Tibial artery (tissue), 4 donors: ENCODE results near the gene FAM181B.

Experiments used
- DNase-seq, 2 donors: peaks; one replicate each; pipeline ENCODE4 v3.0.0-alpha.2; 2019
- H3K27ac ChIP-seq, 2 donors: fragments of 200-600 bp; sonication (generic) in 1 of 2; 1 replicate in 1 of 2; 2 replicates in 1 of 2; pipeline ENCODE4 v1.5.1; 2018 to 2019; ENCODE audit warnings: mild to moderate bottlenecking in 1 of 2
- H3K27me3 ChIP-seq, 2 donors: fragments of 200-600 bp; sonication (generic) in 1 of 2; one replicate each; pipeline versions ENCODE4 v1.5.1 to v1.6.0; 2016 to 2019
- H3K36me3 ChIP-seq, 3 donors: fragments of 200-600 bp; sonication (generic) in 2 of 3; one replicate each; pipeline ENCODE4 v1.5.1; 2016 to 2019; ENCODE audit warnings: mild to moderate bottlenecking in 2 of 3
- H3K4me1 ChIP-seq, 4 donors: fragments of 200-600 bp; sonication (generic) in 2 of 4; 1 replicate in 3 of 4; 2 replicates in 1 of 4; pipeline ENCODE4 v1.5.1; 2016 to 2019
- H3K4me3 ChIP-seq, 2 donors: fragments of 200-600 bp; sonication (generic) in 1 of 2; 1 replicate in 1 of 2; 2 replicates in 1 of 2; pipeline ENCODE4 v1.5.1; 2018 to 2019; ENCODE audit warnings: mild to moderate bottlenecking in 2 of 2
- H3K9me3 ChIP-seq, 3 donors: fragments of 200-600 bp; sonication (generic) in 1 of 3; one replicate each; pipeline ENCODE4 v1.5.1; 2016 to 2019
- CTCF ChIP-seq, 2 experiments: fragments of 200-600 bp in 1 of 2; fragments of 450-650 bp in 1 of 2; IDR thresholded peaks; one replicate each; pipeline ENCODE4 v1.5.1; 2017 to 2019; ENCODE audit warnings: antibody characterized with exemption in 2 of 2, mild to moderate bottlenecking in 1 of 2, moderate library complexity in 1 of 2
- intact Hi-C: fragments of 100-400 bp; cut with DNase I; formaldehyde crosslinking; loops from one replicate; pipeline ENCODE4 v1.15.0; 2023; ENCODE audit warnings: low total_unique reads

FAM181B gene

GRCh38 chr11:82750643-82751139 is 17.0 kb upstream of the FAM181B start:
- no peaks in the 10 kb centered on the region for H3K36me3 ChIP-seq
- DNase-seq = no peak
- no peaks in the 10 kb centered on the region for H3K9me3 ChIP-seq
- H3K27me3 ChIP-seq = no peaks in the 10 kb centered on the region
- no peak overlapping the region for H3K4me3 ChIP-seq
- intact Hi-C loops = no loop called here
- no peak for TF ChIP-seq CTCF (IDR thresholded peaks at IDR 0.05)
- H3K27ac ChIP-seq = no peak overlapping the region
- H3K4me1 ChIP-seq = peaks cover 0 to 4% (median 0%) of the 10 kb centered on the region in 4 donors

GRCh38 chr11:82747471-82747870 is 13.8 kb upstream of the FAM181B start:
- intact Hi-C loops = no loop called here

GRCh38 chr11:82738091-82738490 is 4.4 kb upstream of the FAM181B start:
- no peak for DNase-seq
- Histone ChIP-seq H3K4me3 (no peak overlapping the region), H3K36me3 (no peaks in the 10 kb centered on the region), H3K4me1 (peaks cover 0 to 8% (median 1%) of the 10 kb centered on the region in 4 donors), H3K27me3 (no peaks in the 10 kb centered on the region), H3K9me3 (no peaks in the 10 kb centered on the region), H3K27ac (no peak overlapping the region)
- intact Hi-C loops = no loop called here
- TF ChIP-seq CTCF (IDR thresholded peaks at IDR 0.05) = no peak

More at GRCh38 chr11:82747471-82747870, 13.8 kb upstream of the FAM181B start:
- H3K27me3 ChIP-seq = no peaks in the 10 kb centered on the region
- DNase-seq = no peak
- H3K4me3 ChIP-seq = no peak overlapping the region
- no peaks in the 10 kb centered on the region for H3K4me1 ChIP-seq
- H3K9me3 ChIP-seq = no peaks in the 10 kb centered on the region
- no peak for TF ChIP-seq CTCF (IDR thresholded peaks at IDR 0.05)
- H3K36me3 ChIP-seq = no peaks in the 10 kb centered on the region
- H3K27ac ChIP-seq = no peak overlapping the region

- H3K27me3 ChIP-seq = peaks cover 0 to 8% of the 10 kb centered on the region in 2 donors
These were observed 436 bp upstream of the FAM181B start for GRCh38 chr11:82734120-82734479.

GRCh38 chr11:82732734-82733443 is 775 bp downstream of the FAM181B start:
- intact Hi-C loops = no loop called here
- DNase-seq = no peak
- Histone ChIP-seq H3K36me3 (no peaks in the 10 kb centered on the region), H3K9me3 (no peaks in the 10 kb centered on the region), H3K4me3 (peak overlapping the region; percentile 59 to 70), H3K4me1 (peaks cover 0 to 18% (median 10%) of the 10 kb centered on the region in 4 donors), H3K27me3 (peaks cover 0 to 8% of the 10 kb centered on the region in 2 donors), H3K27ac (peak overlapping the region; percentile 57 to 68)
- TF ChIP-seq CTCF (IDR thresholded peaks at IDR 0.05) = no peak

More at GRCh38 chr11:82734120-82734479, 436 bp upstream of the FAM181B start:
- Histone ChIP-seq H3K4me3 (peak overlapping the region; percentile 59 to 70), H3K9me3 (no peaks in the 10 kb centered on the region), H3K36me3 (no peaks in the 10 kb centered on the region), H3K27ac (peak overlapping the region; percentile 57 to 68), H3K4me1 (peaks cover 0 to 18% (median 10%) of the 10 kb centered on the region in 4 donors)
- TF ChIP-seq CTCF (IDR thresholded peaks at IDR 0.05) = no peak
- intact Hi-C loops = no loop called here
- no peak for DNase-seq
